Measurements from ENCODE around the gene PLEKHS1. TPM values are rescaled to one million over a fixed set of nuclear protein-coding genes. Genes with fewer than 3 reads are reported as not detected.

The PLEKHS1 gene
- total RNA-seq, 4 donors from 2014 or later = 0.60 to 12.0 (median 5.8) TPM

DNA sequence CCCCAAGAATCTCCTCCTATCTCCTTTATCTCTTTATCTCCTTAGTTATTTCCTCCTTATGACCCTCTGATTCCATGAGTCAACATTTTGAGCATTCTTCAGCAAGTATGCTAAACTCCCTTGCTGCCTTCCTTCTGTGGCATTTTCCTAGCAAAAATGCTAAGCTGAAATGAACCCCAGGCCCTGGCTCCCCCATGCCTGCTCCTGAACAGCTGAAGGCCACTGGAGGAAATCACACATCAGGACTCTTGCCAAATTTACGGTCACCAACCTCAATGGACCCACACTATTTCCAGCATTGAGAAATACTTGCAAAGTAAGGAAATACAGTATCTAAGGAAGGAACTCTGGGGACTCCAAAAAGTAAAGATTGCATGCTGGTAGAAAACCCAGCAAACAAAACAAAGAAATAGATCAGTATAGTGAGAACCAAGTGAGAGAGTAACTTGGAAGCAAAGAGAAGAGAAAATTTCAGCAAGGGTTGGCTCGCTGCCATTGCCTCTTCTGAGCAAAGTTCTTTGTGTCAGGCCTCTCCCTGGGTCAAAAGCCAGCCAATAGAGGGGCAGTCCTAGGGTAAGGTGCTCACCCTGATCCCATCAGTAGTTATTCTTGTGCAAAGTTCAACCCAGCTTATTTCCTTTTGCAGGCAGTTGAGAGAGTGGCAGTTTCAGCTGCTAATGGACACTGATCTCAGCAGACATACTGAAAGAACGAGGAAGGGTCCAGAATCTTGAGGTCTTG lies 5.1 kb upstream of the PLEKHS1 start:
- Histone ChIP-seq H3K4me1 (peaks cover 0 to 42% (median 19%) of the 10 kb centered on the region in 4 donors), H3K27me3 (no peaks in the 10 kb centered on the region), H3K36me3 (no peaks in the 10 kb centered on the region), H3K9me3 (no peaks in the 10 kb centered on the region), H3K27ac (peak overlapping the region; percentile 29 to 77 (median 64)), H3K4me3 (no peak overlapping the region)
- 39 to 43% methylated on average over 3 of the region's 3 CpGs for WGBS, 2 donors (ENCODE audit: low coverage in 1 of 2)
- peak in 2 of 3 donors; percentile 27 to 42 for TF ChIP-seq POLR2AphosphoS5 (IDR thresholded peaks at IDR 0.05)
- TF ChIP-seq EP300 (IDR thresholded peaks at IDR 0.05; ENCODE audit: low read depth) = no peak
- no peak for TF ChIP-seq POLR2A (IDR thresholded peaks at IDR 0.05)
- TF ChIP-seq, protein P1, sequence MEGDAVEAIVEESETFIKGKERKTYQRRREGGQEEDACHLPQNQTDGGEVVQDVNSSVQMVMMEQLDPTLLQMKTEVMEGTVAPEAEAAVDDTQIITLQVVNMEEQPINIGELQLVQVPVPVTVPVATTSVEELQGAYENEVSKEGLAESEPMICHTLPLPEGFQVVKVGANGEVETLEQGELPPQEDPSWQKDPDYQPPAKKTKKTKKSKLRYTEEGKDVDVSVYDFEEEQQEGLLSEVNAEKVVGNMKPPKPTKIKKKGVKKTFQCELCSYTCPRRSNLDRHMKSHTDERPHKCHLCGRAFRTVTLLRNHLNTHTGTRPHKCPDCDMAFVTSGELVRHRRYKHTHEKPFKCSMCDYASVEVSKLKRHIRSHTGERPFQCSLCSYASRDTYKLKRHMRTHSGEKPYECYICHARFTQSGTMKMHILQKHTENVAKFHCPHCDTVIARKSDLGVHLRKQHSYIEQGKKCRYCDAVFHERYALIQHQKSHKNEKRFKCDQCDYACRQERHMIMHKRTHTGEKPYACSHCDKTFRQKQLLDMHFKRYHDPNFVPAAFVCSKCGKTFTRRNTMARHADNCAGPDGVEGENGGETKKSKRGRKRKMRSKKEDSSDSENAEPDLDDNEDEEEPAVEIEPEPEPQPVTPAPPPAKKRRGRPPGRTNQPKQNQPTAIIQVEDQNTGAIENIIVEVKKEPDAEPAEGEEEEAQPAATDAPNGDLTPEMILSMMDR (IDR thresholded peaks at IDR 0.05) = no peak
- peak; percentile 85 for DNase-seq
- intact Hi-C loops (cut with DNase I; ENCODE audit: low total_unique reads) (no loop called here), in situ Hi-C loops (cut with MboI; ENCODE audit: low pct_ligation_motif_present in 1 of 4, low pct_unique_long_range_greater_than_20kb in 1 of 4, low sequenced_read_pairs in 3 of 4) (no loop called here)

DNA sequence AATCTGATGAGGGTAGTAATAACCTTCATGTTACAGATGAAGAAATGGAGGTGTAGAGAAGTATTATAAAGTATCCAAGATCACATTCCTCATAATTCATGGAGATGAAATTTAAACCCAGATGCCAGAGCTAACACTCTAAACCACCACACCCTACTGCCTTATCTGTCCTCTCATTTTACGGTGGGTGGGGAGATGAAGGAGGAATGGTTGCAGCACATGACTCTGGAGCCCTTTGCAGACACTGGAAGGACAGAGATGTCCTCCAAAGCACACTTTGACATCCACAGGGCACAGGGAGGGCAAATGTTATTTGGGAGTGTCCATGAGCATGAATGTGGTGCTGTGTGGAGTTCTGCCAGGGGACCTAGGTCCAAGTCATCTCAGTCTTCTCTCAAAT lies 1.1 kb downstream of the PLEKHS1 start:
- Histone ChIP-seq H3K9me3 (no peaks in the 10 kb centered on the region), H3K27ac (peak overlapping the region; percentile 45 to 80 (median 76)), H3K27me3 (no peaks in the 10 kb centered on the region), H3K4me3 (peak overlapping the region in 1 of 4 donors; percentile 27), H3K4me1 (peaks cover 0 to 66% (median 33%) of the 10 kb centered on the region in 4 donors), H3K36me3 (no peaks in the 10 kb centered on the region)
- intact Hi-C loops (cut with DNase I; ENCODE audit: low total_unique reads) (no loop called here), in situ Hi-C loops (cut with MboI; ENCODE audit: low pct_ligation_motif_present in 1 of 4, low pct_unique_long_range_greater_than_20kb in 1 of 4, low sequenced_read_pairs in 3 of 4) (no loop called here)
- peak; percentile 32 for DNase-seq
- 40 to 64% methylated on average over 1 of the region's 1 CpG for WGBS, 2 donors (ENCODE audit: low coverage in 1 of 2)
- TF ChIP-seq, protein P1 (IDR thresholded peaks at IDR 0.05) = no peak
- TF ChIP-seq POLR2AphosphoS5 (IDR thresholded peaks at IDR 0.05) (no peak), POLR2A (IDR thresholded peaks at IDR 0.05) (no peak), EP300 (IDR thresholded peaks at IDR 0.05; ENCODE audit: low read depth) (no peak)

DNA sequence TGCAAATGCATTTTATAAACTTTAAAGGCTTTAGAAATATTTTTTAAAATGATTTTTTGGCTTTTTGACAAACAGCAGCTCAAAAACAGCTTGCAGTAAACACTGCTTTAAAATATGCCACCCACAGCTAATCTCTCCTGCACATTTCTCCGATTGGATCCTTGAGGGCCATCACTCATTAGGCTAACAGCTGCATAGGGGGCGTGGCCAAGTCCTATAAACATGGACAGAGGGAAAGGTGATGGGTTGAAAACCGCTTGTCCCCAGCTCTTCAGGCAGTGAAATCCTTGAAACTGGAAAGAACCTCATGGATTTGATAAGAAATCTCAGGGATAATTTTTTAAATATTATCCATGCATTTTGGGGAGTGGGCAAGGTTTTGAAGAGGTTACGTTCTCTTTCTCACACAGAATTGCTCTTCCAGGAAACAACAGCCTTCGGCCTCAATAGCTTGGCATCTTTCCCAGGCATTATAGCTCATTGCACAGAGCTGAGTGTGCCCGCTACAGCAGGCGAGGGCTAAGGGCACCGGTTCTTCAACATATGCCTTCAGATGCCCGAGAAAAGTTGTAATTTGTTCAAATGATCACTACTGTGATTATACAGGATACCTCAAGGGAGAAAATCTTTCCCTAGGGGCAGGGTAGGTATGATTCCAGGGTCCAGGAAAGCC lies 1.7 kb downstream of the PLEKHS1 start:
- in situ Hi-C loops (cut with MboI; ENCODE audit: low pct_ligation_motif_present in 1 of 4, low pct_unique_long_range_greater_than_20kb in 1 of 4, low sequenced_read_pairs in 3 of 4) = no loop called here

DNA sequence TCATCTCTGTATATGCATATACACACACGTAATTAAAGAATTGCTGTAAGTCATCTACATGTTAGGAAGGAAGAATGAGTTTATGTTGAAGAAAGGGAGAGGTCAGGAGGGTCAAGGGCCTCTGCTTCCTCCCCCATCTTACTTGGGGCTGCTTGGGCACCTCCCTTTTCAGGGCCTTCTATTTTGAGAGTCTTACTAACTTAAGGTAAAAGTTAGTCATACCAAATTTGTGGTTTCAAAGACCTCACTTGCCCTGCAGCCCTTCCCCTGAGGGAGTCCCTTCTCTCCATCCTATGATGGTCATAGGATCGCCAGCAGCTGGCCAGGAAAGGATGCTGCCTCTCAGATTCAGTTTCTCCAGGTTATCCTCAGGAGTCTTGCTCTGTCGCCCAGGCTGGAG lies 2.6 kb downstream of the PLEKHS1 start:
- in situ Hi-C loops (cut with MboI; ENCODE audit: low pct_ligation_motif_present in 1 of 4, low pct_unique_long_range_greater_than_20kb in 1 of 4, low sequenced_read_pairs in 3 of 4) = no loop called here
- H3K27ac ChIP-seq = peak overlapping the region in 3 of 4 donors; percentile 75 to 80 (median 77)
- intact Hi-C loops (cut with DNase I; ENCODE audit: low total_unique reads) = no loop called here
- H3K36me3 ChIP-seq = no peaks in the 10 kb centered on the region
- no peak overlapping the region for H3K4me3 ChIP-seq
- 33 to 73% methylated on average over 1 to 2 of the region's 3 CpGs for WGBS, 2 donors (ENCODE audit: low coverage in 1 of 2)
- TF ChIP-seq, protein P1 (IDR thresholded peaks at IDR 0.05) = no peak
- TF ChIP-seq EP300 (IDR thresholded peaks at IDR 0.05; ENCODE audit: low read depth) = no peak
- no peak for TF ChIP-seq POLR2AphosphoS5 (IDR thresholded peaks at IDR 0.05)
- TF ChIP-seq POLR2A (IDR thresholded peaks at IDR 0.05) = no peak
- H3K4me1 ChIP-seq = peaks cover 0 to 61% (median 33%) of the 10 kb centered on the region in 4 donors
- no peak for DNase-seq
- no peaks in the 10 kb centered on the region for H3K9me3 ChIP-seq
- no peaks in the 10 kb centered on the region for H3K27me3 ChIP-seq

More for the DNA sequence above, 1.7 kb downstream of the PLEKHS1 start:
- Histone ChIP-seq H3K9me3 (no peaks in the 10 kb centered on the region), H3K27me3 (no peaks in the 10 kb centered on the region), H3K36me3 (no peaks in the 10 kb centered on the region), H3K27ac (peak overlapping the region; percentile 45 to 80 (median 76)), H3K4me1 (peaks cover 0 to 61% (median 33%) of the 10 kb centered on the region in 4 donors), H3K4me3 (peak overlapping the region in 1 of 4 donors; percentile 20)
- TF ChIP-seq POLR2A (IDR thresholded peaks at IDR 0.05) = no peak
- TF ChIP-seq EP300 (IDR thresholded peaks at IDR 0.05; ENCODE audit: low read depth) = no peak
- TF ChIP-seq, protein P1 (IDR thresholded peaks at IDR 0.05) = no peak
- TF ChIP-seq POLR2AphosphoS5 (IDR thresholded peaks at IDR 0.05) = peak in 1 of 3 donors; percentile 10
- peak; percentile 72 for DNase-seq
- 17 to 24% methylated on average over 6 to 9 of the region's 9 CpGs for WGBS, 2 donors (ENCODE audit: low coverage in 1 of 2)
- intact Hi-C loops (cut with DNase I; ENCODE audit: low total_unique reads) = no loop called here
